K562 (cell line): ENCODE measurements around the gene RCL1. TPM values are rescaled to one million over a fixed set of nuclear protein-coding genes. Genes with fewer than 3 reads are reported as not detected.
A peak's percentile ranks its signal among the peaks of the same experiment; 100 is the strongest.

Experiments used
- CEBPG ChIP-seq, 3 experiments: fragments of 200-800 bp in 1 of 3; sonication (Bioruptor generic) in 1 of 3; sonication (generic) in 1 of 3; formaldehyde crosslinking in 1 of 3; IDR thresholded peaks in 2 of 3; conservative IDR thresholded peaks in 1 of 3; 2 replicates each; pipeline versions ENCODE4 v1.6.1 to v1.8.0; 2016 to 2022; ENCODE audit warnings: missing compliant biosample characterization in 2 of 3, missing genetic modification characterization in 2 of 3, mild to moderate bottlenecking in 1 of 3, missing genetic modification reagents in 1 of 3
- CREB1 ChIP-seq, 2 experiments: sonication (generic) in 1 of 2; formaldehyde crosslinking in 1 of 2; IDR thresholded peaks; 2 replicates each; pipeline versions ENCODE4 v1.6.1 to v1.8.0; 2012 to 2022; ENCODE audit warnings: inconsistent platforms in 1 of 2, mild to moderate bottlenecking in 1 of 2, missing genetic modification reagents in 1 of 2, moderate library complexity in 1 of 2
- DLX4 ChIP-seq: fragments of 250-450 bp; sonication (Bioruptor Pico); IDR thresholded peaks from 2 replicates; pipeline ENCODE4 v1.6.1; 2021; ENCODE audit warnings: mild to moderate bottlenecking
- FOS ChIP-seq: IDR thresholded peaks from 3 replicates; pipeline ENCODE4 v1.6.1; 2011; ENCODE audit not compliant: insufficient read length; ENCODE audit errors: extremely low read depth
- FOXK1 ChIP-seq: sonication (generic); formaldehyde crosslinking; IDR thresholded peaks from 2 replicates; pipeline ENCODE4 v1.8.0; 2022; ENCODE audit warnings: missing genetic modification reagents, mild to moderate bottlenecking, borderline replicate concordance
- GMEB1 ChIP-seq: fragments of 250-450 bp; sonication (Bioruptor Pico); IDR thresholded peaks from 2 replicates; pipeline ENCODE4 v1.4.0; 2020; ENCODE audit warnings: mild to moderate bottlenecking
- KDM5B ChIP-seq: fragments of 200-600 bp; sonication (generic); IDR thresholded peaks from 2 replicates; pipeline ENCODE4 v1.6.1; 2012; ENCODE audit warnings: low read depth, mild to moderate bottlenecking, moderate library complexity, low read length, control low read depth, inconsistent platforms; ENCODE audit not compliant: insufficient replicate concordance
- MTA3 ChIP-seq: fragments of 450-650 bp; formaldehyde crosslinking; IDR thresholded peaks from 2 replicates; pipeline ENCODE4 v1.6.1; 2017; ENCODE audit warnings: mild to moderate bottlenecking, borderline replicate concordance
- NFRKB ChIP-seq: fragments of 450-650 bp; IDR thresholded peaks from 2 replicates; pipeline ENCODE4 v1.6.1; 2016; ENCODE audit warnings: low read depth
- NFXL1 ChIP-seq: fragments of 450-650 bp; formaldehyde crosslinking; IDR thresholded peaks from 2 replicates; pipeline ENCODE4 v1.4.0; 2021; ENCODE audit warnings: mild to moderate bottlenecking
- PATZ1 ChIP-seq: fragments of 250-450 bp; sonication (Bioruptor Pico); IDR thresholded peaks from 2 replicates; pipeline ENCODE4 v1.5.0; 2020; ENCODE audit warnings: mild to moderate bottlenecking, borderline replicate concordance
- PCBP1 ChIP-seq: fragments of 200-400 bp; formaldehyde crosslinking; IDR thresholded peaks from 2 replicates; pipeline ENCODE4 v1.6.1; 2018; ENCODE audit warnings: mild to moderate bottlenecking, low read depth, low read length; ENCODE audit not compliant: poor library complexity, severe bottlenecking
- PPARD ChIP-seq: fragments of 250-450 bp; sonication (Bioruptor Pico); IDR thresholded peaks from 2 replicates; pipeline ENCODE4 v1.8.0; 2022; ENCODE audit warnings: inconsistent platforms, mild to moderate bottlenecking, moderate library complexity
- PRMT5 ChIP-seq: sonication (generic); formaldehyde crosslinking; IDR thresholded peaks from 2 replicates; pipeline ENCODE4 v1.5.0; 2020; ENCODE audit warnings: missing genetic modification reagents
- TAL1 ChIP-seq: fragments of 450-650 bp; IDR thresholded peaks from 2 replicates; pipeline ENCODE4 v1.6.1; 2016; ENCODE audit warnings: mild to moderate bottlenecking
- ZBTB43 ChIP-seq: sonication (generic); formaldehyde crosslinking; IDR thresholded peaks from 2 replicates; pipeline ENCODE4 v1.8.0; 2023; ENCODE audit warnings: mild to moderate bottlenecking, missing genetic modification reagents
- ZNF277 ChIP-seq: fragments of 250-450 bp; sonication (Bioruptor Pico); IDR thresholded peaks from 2 replicates; pipeline ENCODE4 v1.8.0; 2022; ENCODE audit warnings: inconsistent platforms, mild to moderate bottlenecking, moderate library complexity, borderline replicate concordance
- ZNF384 ChIP-seq: IDR thresholded peaks from 2 replicates; pipeline ENCODE4 v1.6.1; 2012; ENCODE audit warnings: low read depth, low read length, improper control_type of control experiment
- ZNF449 ChIP-seq: fragments of 250-450 bp; sonication (Bioruptor Pico); IDR thresholded peaks from 2 replicates; pipeline ENCODE4 v1.8.0; 2022; ENCODE audit warnings: moderate library complexity, mild to moderate bottlenecking, inconsistent platforms
- ZNF75A ChIP-seq: fragments of 450-650 bp; formaldehyde crosslinking; IDR thresholded peaks from 2 replicates; pipeline ENCODE4 v1.4.0; 2020; ENCODE audit warnings: mild to moderate bottlenecking
- polyA plus RNA-seq, 8 experiments: library from polyadenylated mRNA; depleted of rRNA in 4 of 8; stranded (reverse) in 5 of 8; unstranded in 3 of 8; fragments of >200 nt; fragmentation: Nextera tagmentation in 2 of 8; fragmentation: Illumina TruSeq in 1 of 8; extraction: Ambion mirVana in 2 of 8; extraction: Trizol in 1 of 8; gene quantifications; 2 replicates each; pipeline versions ENCODE4 v1.2.1 to v1.2.3, GENCODE V29; 2011 to 2014; ENCODE audit warnings: inconsistent platforms in 1 of 8, missing spikeins in 1 of 8
- total RNA-seq, 7 experiments: library from RNA; depleted of rRNA in 6 of 7; stranded (reverse); fragments of >200 nt in 6 of 7; fragmentation: Illumina TruSeq in 2 of 7; extraction: Trizol in 2 of 7; gene quantifications; 2 replicates each; pipeline versions ENCODE4 v1.2.1 to v1.2.3, GENCODE V29; 2011 to 2021; ENCODE audit warnings: low replicate concordance in 1 of 7

RCL1 gene
- total and polyA plus RNA-seq, 9 of the 15 experiments (the other 6 are each of a cell fraction or from before 2014, with no cell fraction given), result 24.0 to 67.7 (median 38.6) TPM

- TF ChIP-seq ZNF384, result no peak
- no peak for TF ChIP-seq KDM5B
- TF ChIP-seq CEBPG (CRISPR knock-in tag; IDR thresholded peaks at IDR 0.05), result no peak
- TF ChIP-seq CEBPG (tag; conservative IDR thresholded peaks at IDR 0.05 in 1 of 2, IDR thresholded peaks at IDR 0.05 in 1 of 2), result 0 out of 4 replicates have a peak, but pooled peaks of 1 of the 2 experiments have one; percentile 14
- no peak for TF ChIP-seq GMEB1
- no peak for TF ChIP-seq ZNF449 (CRISPR knock-in tag)
- no peak for TF ChIP-seq ZNF75A (CRISPR knock-in tag)
- TF ChIP-seq FOXK1, result no peak
- TF ChIP-seq PPARD (CRISPR knock-in tag), result no peak
- no peak for TF ChIP-seq NFRKB
- no peak for TF ChIP-seq MTA3
- TF ChIP-seq ZNF277, result no peak
- no peak for TF ChIP-seq NFXL1
- TF ChIP-seq FOS, result no peak
- TF ChIP-seq PATZ1 (CRISPR knock-in tag), result no peak
- TF ChIP-seq PCBP1, result no peak
- TF ChIP-seq CREB1 (IDR thresholded peaks at IDR 0.05), result no peak
- TF ChIP-seq CREB1 (CRISPR knock-in tag; IDR thresholded peaks at IDR 0.05), result no peak
- no peak for TF ChIP-seq ZBTB43 (CRISPR knock-in tag)
- peak; percentile 24; the same call in 1 of the 2 replicates for TF ChIP-seq TAL1
- TF ChIP-seq PRMT5 (CRISPR knock-in tag), result no peak
- no peak for TF ChIP-seq DLX4 (CRISPR knock-in tag)
These were observed 72.9 kb downstream of the RCL1 start (continued) for GRCh38 chr9:4865681-4866080.
